Embryonic facial prominence (tissue), 1 donor: ENCODE results near the gene TTC8.
"Not testable (repeated sequence)": the region's sequence is repeated elsewhere in the genome, so short reads cannot be mapped to it uniquely, and the experiment has no call there.

Source experiments
- DNase-seq: peaks from one replicate; pipeline ENCODE4 v3.0.0-alpha.2; 2016; ENCODE audit errors: extremely low spot score

Gene TTC8

DNA sequence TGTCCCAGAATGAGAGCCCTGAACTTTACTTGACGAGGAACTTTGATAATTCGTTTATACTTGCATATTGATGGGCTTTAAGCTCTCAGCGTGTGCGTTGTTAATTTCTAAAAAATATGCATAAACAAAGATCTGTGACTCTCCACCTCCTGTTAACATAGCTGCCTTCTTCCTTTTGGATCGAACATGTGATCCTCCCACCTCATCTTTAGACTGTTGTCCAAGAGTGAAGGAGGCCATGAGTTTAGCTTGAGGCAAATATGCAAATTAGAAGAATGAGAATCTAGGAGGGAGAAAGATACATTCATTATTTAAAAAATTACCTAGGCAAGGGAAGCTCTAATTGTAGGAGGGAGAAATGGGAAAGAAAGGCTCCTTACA, 617 bp downstream of the TTC8 start:
- DNase-seq: no peak

DNA sequence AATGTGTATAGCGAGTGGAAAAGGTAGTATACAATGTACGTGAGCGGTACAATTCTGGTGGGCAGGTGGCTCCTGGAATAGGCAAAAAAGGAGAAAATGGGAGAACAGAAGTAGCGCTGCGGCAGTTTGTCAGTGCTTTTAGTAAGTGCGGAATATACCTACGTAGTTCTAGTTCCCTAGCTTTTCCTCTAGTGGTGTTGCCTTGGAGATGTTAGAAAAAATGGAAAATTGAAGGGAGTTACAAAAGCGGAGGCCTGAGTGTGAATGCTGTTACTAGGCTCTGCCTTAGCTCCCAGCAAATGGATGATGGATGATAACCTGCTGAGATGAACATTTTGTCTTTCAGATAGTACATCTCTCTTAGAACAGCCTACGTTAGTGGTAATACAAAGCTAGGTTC, 1.1 kb downstream of the TTC8 start:
- DNase-seq: no peak

DNA sequence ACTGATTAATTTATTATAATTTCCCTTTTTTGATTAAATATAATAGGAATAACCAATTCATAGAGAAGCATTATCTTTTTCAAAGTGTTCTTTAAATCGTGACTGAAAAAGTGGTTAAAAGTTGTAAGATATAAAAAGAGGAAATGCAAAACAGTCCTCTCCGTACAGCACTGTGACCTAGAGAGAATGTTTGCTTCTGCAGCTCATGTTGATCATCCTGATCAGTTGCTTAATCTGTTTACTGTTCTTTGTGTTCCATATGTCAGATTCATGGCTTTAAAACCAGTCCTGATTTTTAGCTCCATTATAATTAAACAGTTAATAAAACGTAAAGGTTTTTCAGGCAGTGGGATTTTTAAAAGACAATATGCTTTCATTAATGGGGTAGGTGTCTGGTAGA, 4.7 kb downstream of the TTC8 start:
- no peak for DNase-seq

DNA sequence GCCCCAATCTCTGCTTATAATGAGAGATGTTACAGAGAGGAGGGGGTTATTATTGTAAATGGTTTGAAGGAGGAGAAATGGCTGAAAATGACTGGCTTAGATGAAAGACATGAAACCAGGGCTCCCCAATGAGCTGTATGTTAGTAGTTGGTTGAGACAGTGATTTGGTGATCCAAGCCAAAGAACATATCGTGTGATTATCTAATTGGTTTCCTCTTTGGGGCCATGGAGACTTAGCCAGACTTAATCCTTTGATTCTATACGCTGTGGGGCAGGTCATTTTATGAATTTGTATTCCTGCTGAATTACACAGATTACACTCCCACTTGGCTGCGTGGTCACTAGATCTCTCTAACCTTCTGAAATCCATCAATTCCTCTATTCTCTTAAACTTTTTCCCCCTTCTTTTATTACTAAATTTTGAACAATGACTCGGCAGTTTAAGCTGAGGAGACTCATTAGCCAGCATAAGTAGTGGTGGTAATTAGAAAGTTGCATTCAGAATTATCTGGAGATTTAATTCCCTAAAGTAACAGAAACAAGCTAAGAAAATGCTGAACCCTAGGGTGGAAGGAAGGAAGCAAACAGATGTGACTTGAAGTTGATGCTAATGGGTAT, 5.3 kb downstream of the TTC8 start:
- no peak for DNase-seq

GRCh38 chr14:88831284-88831683, 6.8 kb downstream of the TTC8 start:
- no peak for DNase-seq

- DNase-seq: no peak
These were observed 10.5 kb downstream of the TTC8 start for GRCh38 chr14:88834883-88835431.

DNA sequence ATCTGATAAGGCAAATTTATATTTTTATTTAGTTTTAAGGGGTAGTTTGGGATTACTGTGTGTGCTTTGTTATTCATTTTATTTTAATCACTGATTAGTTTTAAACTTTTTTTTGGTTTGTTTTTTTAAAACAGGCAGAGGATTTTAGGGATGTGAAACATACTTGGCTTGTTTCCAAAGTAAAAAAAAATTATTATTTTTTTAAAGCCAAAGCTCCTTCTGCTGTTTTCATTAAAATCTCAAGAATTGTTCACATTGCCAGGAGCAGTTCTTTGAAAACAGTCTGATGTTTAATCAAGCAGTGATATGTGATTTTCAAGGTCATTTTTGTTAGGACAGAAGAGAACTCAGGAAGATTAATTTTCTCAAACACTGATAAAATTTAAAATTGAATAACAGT, 11.2 kb downstream of the TTC8 start:
- DNase-seq: no peak

- DNase-seq: no peak
These were observed 13.0 kb downstream of the TTC8 start for GRCh38 chr14:88837495-88837894.

- DNase-seq: no peak
These were observed 13.6 kb downstream of the TTC8 start for GRCh38 chr14:88838015-88838414.

GRCh38 chr14:88840926-88841325, 16.5 kb downstream of the TTC8 start:
- no peak for DNase-seq

- DNase-seq: no peak
These were observed 17.3 kb downstream of the TTC8 start for GRCh38 chr14:88841741-88842140.

DNA sequence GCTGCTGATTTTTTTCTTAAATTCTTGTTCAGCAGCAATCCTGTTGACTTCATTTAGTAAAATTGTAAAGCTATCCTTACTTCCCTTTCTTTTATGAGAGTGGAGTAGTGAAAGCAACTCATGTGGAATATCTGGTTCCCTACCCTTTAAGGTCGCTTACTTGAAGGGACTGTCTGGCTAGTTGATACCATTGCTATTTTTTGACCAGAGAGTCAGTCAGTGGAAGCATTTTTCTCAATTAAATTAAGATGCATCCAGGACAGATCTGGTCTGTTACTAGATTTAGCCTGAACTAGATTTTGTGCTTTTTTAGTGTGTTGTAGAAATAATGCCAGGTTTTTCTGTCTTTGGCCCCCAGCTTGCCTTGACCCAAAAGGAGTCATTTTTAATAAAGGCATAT, 18.0 kb downstream of the TTC8 start:
- no peak for DNase-seq

DNA sequence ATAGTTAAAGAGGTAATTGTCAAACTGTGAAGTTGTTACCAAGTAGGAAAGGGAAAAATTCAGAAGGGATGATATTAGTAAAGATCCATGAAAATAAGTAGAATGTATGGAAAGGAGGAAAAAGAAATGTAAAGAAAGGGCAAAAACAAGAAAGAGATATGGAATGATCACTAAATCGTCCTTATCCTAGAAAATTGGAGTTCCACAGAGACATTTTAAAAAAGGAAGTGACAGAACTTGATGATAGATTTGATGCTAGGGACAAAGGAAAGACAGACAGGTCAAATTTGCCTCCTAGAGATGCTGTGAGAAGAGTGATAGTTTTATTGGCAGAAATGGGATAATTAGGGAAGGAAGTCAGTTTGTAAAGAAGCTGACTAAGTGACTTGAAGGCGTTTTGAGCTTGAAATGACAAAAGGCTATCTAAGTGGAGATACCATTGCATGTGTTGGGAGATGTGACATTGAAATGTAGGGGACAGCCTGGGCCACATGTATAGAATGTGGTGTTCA, 20.6 kb downstream of the TTC8 start:
- no peak for DNase-seq

- no peak for DNase-seq
These were observed 24.1 kb downstream of the TTC8 start for GRCh38 chr14:88848571-88848970.

- no peak for DNase-seq
These were observed 25.3 kb downstream of the TTC8 start for GRCh38 chr14:88849716-88850115.

DNA sequence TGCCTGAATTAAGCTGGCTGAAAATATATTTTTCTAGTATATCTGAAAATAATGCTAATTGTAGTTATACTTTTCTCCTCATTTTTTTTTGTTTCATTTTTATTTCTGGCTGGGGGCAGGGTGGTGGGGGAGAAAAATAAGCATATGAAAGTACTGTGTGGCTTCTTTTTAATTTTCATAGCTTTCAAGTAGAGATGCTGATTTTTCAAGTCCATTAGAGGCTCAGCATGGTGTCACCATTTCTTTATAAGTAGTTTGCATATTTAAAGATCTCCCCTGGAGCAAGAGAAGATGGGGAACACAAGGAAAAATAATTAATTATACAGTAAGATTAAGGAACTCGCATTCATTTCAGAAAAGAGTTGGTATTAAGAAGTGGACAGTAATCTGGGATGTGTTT, 27.1 kb downstream of the TTC8 start:
- DNase-seq: no peak

- no peak for DNase-seq
These were observed 28.2 kb downstream of the TTC8 start for GRCh38 chr14:88852632-88853031.

DNA sequence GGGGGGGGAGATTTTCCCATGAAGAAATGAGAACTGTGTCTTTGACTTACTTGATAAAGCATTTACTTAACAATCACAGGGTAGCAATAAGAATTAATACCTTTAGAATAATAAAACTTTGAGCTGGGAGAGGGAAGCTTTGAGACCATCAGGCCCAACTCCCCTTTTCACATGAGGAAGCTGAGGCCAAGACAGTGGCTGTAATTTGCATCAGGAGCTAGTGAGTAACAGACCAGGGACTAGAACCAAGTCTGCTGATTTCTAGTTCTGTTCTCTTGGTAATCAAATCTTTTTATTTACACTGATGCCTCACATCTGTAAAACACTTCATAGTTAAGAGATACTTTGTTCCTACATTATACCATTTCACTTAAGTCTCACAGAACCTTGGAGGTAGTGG, 28.7 kb downstream of the TTC8 start:
- DNase-seq: no peak

DNA sequence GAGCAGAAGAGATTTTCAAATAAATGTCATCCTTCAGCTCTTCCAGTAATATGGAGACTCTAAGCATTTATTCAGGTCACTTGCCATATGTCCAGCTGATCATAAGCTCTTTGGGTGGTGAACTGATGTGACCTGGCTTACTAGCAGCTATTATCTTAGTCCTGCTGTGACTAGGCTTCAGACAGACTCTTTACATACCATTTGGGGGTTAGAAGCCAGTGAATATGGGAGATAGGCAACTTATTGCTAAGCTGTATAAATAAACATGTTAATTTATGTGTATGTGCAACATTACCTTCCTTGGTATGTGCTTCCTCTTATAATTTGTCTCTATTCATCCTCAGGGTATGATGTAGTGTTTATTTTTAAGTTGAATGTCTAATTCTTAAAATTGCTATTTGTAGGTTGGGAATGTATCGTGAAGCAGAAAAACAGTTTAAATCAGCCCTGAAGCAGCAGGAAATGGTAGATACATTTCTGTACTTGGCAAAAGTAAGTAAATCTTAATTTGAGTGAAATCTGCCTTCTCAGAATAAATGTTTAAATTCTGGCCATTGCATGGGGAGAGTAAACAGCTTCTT, 32.4 kb downstream of the TTC8 start:
- no peak for DNase-seq

GRCh38 chr14:88857861-88858260, 33.4 kb downstream of the TTC8 start:
- not testable (repeated sequence) for DNase-seq

DNA sequence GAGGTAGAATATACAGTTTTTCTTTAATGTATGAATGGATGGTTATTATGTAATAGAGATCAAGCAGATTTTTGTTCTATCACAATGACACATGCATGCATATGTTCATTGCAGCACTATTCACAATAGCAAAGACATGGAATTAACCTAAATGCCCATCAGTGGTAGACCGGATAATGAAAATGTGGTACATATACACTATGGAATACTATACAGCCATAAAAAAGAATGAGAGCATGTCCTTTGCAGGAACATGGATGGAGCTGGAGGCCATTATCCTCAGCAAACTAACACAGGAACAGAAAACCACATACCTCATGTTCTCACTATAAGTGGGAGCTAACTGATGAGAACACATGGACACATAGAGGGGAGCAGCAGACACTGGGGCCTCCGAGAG, 34.7 kb downstream of the TTC8 start:
- not testable (repeated sequence) for DNase-seq

GRCh38 chr14:88863167-88863566, 38.7 kb downstream of the TTC8 start:
- no peak for DNase-seq

DNA sequence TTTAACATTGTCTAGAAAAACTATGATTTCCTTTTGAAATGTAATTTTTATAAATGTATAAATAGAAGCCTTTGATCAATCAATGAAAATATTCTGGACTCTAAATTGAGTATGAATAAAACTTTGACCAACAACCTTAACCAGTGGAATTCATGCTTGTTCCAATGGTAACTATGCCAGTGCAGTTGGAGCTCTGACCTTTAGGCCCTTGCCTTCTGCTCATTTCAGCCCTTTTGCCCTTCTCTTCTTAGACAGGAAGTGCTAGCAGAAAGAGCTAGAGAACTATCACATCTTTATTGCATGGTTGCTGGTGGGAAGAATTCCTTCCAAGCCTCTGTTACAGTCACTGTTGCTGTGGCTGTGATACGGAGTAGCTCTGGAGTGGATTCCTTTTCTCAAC, 39.7 kb downstream of the TTC8 start:
- DNase-seq: no peak

- no peak for DNase-seq
These were observed 41.9 kb downstream of the TTC8 start for GRCh38 chr14:88866305-88866704.
